GM19395 (cell line): Measurements from ENCODE around the gene NKD2.

Experiments
- ATAC-seq: cut with Tn5 transposase; IDR thresholded peaks from one replicate; pipeline ENCODE4 v1.9.1; 2021; ENCODE audit warnings: mild to moderate bottlenecking, moderate library complexity; ENCODE audit not compliant: unreplicated experiment

NKD2 gene

DNA sequence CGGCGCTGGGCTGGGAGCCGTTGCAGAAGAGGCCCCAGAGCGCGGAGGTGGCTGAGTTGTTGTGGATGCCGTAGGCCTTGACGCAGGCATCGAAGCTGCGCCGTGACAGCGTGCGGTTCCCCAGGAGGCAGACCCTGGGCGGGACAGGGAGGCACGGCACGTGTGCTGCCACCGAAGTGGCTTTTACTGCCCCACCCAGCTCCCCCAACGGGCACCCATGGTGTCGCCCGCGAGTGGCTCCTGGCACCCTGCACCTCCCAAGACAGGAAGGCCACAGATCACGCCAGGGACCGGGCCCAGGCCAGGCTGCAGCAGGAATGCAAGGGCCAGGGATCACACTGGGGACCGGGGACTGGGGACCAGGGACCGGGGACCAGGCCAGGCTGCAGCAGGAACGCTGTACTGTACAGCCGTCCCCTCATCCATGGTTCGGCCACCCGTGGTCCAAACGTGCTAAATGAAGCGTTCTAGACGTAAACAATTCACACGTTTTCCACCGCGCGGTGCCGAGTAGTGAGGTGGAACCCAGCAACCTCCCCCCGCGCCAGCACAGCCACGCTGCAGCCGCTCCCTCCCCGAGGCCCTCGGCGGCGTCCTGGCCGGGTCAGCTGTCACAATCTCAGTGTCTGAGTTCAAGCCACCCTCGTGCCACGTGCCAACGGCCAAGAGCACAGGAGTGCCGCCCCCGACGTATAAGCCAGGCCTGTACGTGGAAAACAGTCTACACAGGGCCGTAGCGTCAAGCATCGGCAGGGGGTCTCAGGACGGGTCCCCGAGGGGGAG is 75.4 kb downstream of the NKD2 start:
- ATAC-seq, result no peak

GRCh38 chr5:1085391-1085790 is 76.8 kb downstream of the NKD2 start:
- ATAC-seq, result no peak

DNA sequence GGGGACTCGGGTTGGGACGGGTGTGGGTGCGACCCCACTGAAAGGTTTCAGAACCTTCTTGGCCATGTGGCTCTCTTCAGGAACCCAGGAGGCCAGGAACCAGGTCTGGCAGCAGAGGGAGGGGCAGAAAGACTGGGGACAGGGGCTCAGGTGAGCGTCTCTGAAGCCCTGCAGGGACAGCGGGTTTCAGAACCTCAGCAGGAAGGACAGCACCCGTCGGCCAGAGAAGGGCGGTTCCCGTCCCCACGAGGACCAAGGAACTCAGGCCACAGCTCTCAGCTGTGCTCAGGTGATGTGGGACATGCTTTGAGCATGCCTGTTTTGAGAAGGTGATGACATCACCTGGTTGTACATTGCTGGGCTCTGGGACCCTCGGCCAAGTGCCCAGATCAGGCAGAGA is 77.5 kb downstream of the NKD2 start:
- no peak for ATAC-seq

GRCh38 chr5:1086871-1087270 is 78.3 kb downstream of the NKD2 start:
- no peak for ATAC-seq

- no peak for ATAC-seq
These were observed 78.8 kb downstream of the NKD2 start for GRCh38 chr5:1087428-1087827.

DNA sequence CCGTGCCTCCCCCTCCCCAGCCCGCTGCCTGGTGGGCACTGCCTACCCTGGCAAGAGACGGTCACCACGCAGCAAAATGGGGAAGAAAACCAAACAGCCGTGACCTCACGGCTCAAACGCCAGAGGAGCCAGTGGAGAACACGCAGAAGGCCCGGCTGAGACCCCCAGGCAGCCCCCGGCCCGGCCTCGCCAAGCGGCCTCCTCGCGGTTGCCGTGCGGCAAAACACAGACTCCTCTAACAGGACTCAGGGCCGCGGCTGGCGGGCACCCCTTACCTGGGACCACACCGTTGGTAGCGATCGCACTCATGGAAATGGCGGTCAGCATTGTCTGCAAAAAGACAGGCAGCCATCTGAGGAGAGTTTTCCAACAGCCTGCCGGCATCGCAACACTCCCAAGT is 79.4 kb downstream of the NKD2 start:
- no peak for ATAC-seq
